ENCODE measurements around the gene GPBAR1.

- TF ChIP-seq CTCF (IDR thresholded peaks at IDR 0.05) (no peak), POLR2A (IDR thresholded peaks at IDR 0.05) (no peak)
Measured at GRCh38 chr2:218223046-218223445, 37.8 kb upstream of the GPBAR1 start.

Data from ovary (tissue), 3 donors.